Endometrial microvascular endothelial cells (primary cell): Measurements from ENCODE around the gene RMP24.

ENCODE experiments used
- in situ Hi-C: cut with HindIII; loops from 2 replicates; pipeline ENCODE4 v1.10.0; 2017; ENCODE audit warnings: low sequenced_read_pairs, low pct_unique_long_range_greater_than_20kb; ENCODE audit errors: inconsistent ontology term

Gene RMP24

GRCh38 chr18:35972197-35973000 lies at the start of gene RMP24:
TSS of gene RMP24 (plus strand) at chr18:35972679.
- in situ Hi-C loops, result no loop called here

DNA sequence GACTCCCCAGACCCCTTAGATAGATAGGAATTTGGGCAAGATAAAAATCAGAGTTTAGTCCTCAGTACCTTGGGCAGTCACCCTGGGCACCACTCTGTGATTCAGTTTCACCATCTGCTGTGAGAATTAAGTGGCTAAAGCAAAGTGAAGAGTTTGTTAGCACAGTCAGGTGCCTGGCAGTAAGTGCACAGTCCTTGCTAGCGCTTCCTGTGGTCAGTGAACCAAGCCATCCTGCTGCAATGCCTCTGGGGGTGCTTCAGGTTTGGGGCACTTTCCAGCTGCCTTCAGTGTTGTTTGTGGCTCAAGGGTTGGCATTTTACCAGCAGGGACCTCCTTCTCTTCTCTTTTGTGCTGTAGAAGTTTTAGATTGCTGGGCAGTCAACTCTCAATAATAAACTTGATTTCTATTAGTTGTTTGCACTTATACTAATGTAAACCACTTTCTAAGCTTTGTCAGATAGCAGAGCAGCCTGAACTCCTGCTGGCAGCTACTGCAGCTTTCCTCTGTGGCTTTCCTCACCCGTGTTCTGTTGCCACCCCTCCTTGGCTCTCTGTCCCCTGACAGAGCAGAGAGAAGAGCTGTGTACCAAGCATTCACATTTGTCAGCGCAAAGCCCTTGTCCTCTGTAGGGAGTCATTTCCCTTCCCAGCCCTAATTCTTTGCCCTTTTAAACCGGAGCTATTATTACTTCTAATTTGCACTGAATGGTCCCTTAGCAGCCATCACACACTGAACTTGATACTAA lies 48.4 kb upstream of the RMP24 start:
- in situ Hi-C loops, result no loop called here

GRCh38 chr18:35926884-35927283 lies 45.6 kb upstream of the RMP24 start:
- in situ Hi-C loops, result no loop called here

DNA sequence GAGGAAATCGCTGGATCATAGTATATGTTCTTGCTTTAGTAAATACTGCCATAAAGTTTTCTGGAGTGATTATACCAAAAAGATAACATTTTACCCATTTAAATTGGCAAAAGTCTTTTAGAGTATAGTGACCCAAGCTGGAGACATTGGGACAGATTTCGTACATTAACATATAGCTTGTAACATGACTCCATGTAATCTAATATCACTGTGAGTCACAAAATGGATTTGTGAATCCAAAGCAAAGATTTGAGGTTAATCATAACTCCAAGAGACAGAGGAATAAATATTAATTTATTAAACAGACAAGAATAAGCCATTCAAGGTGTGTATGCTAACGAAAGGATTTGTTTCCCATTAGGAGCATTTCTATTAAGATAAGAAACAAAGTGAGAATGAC lies 45.0 kb upstream of the RMP24 start:
- in situ Hi-C loops, result no loop called here

- in situ Hi-C loops, result no loop called here
Measured at GRCh38 chr18:35933982-35934381, 38.5 kb upstream of the RMP24 start.

DNA sequence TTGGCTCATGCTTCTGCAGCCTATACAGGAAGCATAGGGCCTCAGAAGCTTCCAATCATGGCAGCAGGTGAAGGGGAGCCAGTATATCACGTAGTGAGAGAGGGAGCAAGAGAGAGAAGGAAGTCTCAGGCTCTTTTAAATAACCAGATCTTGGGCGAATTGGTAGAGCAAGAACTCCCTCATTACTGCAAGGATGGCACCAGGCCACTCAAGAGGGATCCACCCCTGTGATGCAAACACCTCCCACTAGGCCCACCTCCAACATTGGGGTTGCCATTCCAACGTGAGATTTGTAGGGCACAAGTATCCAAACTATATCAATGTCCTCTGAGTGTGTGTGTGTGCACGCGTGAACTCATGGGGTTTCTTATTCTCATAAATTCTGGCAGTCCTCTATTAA lies 37.6 kb upstream of the RMP24 start:
- in situ Hi-C loops, result no loop called here

DNA sequence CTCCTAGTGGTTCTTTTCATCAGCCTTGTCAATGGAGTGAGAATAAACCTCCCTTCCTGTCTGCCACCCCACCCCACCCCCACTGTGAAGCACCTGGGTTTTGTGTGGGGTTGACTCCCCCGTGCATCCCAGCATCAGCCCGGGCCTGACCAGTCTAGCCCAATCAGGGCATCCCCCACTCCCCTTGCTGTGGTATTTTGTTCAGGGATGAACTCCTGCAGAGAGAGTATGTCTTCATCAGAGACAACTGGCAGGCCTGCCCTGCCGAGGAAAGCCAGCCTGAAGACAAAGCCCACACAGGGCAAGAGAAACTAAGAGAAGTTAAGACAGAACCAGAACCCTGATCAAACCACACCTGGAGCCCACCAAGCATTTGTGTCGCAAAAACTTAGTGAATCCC lies 36.7 kb upstream of the RMP24 start:
- in situ Hi-C loops, result no loop called here

GRCh38 chr18:35936951-35937350 lies 35.5 kb upstream of the RMP24 start:
- in situ Hi-C loops, result no loop called here

- in situ Hi-C loops, result no loop called here
Measured at GRCh38 chr18:35938158-35938557, 34.3 kb upstream of the RMP24 start.

DNA sequence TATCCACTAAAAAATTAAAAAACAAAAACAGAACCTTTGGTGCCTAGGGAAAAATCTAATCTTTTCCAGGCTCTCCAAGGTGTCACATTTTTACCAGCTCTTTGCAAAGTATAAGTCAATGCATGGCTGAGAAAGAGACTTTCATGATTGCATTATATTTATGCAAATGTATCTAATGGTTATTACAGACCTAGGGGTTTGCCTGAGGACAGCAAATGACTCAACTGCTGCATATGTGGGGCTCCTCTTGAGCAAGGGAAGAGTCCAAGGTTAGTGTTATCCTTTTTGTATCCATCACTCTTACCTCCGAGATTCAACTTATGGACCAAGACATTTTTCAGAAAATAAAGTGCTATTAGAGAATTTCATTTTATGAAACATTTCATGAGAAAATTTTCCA lies 33.9 kb upstream of the RMP24 start:
- in situ Hi-C loops, result no loop called here

GRCh38 chr18:35939138-35939537 lies 33.3 kb upstream of the RMP24 start:
- in situ Hi-C loops, result no loop called here

- in situ Hi-C loops, result no loop called here
Measured at GRCh38 chr18:35941299-35941698, 31.2 kb upstream of the RMP24 start.

GRCh38 chr18:35942133-35942532 lies 30.3 kb upstream of the RMP24 start:
- in situ Hi-C loops, result no loop called here

GRCh38 chr18:35942661-35943060 lies 29.8 kb upstream of the RMP24 start:
- in situ Hi-C loops, result no loop called here

GRCh38 chr18:35948080-35948479 lies 24.4 kb upstream of the RMP24 start:
- in situ Hi-C loops, result no loop called here

- in situ Hi-C loops, result no loop called here
Measured at GRCh38 chr18:35949090-35949489, 23.4 kb upstream of the RMP24 start.

GRCh38 chr18:35949903-35950627 lies 22.4 kb upstream of the RMP24 start:
- in situ Hi-C loops, result no loop called here

DNA sequence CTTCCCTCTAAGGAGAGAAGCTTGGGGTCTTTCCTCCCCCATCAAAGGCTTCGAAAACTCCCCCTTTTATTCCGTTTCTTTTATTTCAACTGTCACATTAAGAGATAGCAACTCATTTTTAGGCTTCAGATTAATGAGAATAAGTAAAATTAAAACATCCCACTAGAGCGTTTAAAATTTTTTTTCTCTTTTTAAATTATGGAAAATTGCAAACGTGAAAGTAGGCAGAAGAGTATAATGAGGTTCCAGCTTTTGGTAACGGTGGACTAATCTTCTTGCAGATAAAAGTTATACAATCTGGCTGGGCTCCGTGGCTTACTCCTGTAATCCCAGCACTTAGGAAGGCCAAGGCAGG lies 21.9 kb upstream of the RMP24 start:
- in situ Hi-C loops, result no loop called here

DNA sequence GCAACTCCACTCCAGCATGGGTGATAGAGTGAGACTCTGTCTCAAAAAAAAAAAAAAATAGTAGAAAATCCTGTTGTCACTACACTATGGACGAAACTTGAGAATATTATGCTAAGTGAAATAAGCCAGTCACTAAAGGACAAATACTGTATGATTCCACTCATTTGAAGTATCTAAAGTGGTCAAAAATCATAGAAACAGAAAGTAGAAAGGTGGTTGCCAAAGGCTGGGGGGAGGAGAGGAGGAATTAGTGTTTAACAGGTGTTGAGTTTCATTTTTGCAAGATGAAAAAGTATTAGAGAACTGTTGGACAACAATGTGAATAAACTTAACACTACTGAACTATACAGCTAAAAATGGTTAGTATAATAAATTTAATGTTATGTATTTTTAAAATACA lies 18.8 kb upstream of the RMP24 start:
- in situ Hi-C loops, result no loop called here

DNA sequence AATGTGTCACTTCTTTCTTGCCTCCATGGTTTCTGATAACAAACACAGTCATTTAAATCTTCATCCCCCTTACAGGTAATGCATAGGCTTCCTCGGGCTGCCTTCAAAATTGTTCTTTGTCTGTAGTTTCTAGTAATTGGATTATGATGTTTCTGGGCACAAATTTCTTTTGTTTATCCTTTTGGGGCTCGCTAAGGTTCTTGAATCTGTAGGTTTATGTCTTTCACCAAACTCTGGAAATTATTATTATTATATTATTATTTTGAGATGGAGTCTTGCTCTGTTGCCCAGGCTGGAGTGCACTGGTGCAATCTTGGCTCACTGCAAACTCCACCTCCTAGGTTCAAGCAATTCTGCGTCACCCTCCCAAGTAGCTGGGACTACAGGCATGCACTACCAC lies 16.3 kb upstream of the RMP24 start:
- in situ Hi-C loops, result no loop called here
